Stimulated activated naive CD8-positive, alpha-beta T cell treated with anti-CD3 and anti-CD28 coated beads, Interleukin-15, amount 100 ng/mL, for 72 hours (primary cell): ENCODE results near the gene CTAGE8.
"Not testable (repeated sequence)": the region's sequence is repeated elsewhere in the genome, so short reads cannot be mapped to it uniquely, and the experiment has no call there.

Experiments used
- ATAC-seq: fragments of 150-1000 bp; cut with Tn5 transposase; 2 replicates; pipeline ENCODE4 v1.10.0; 2021; ENCODE audit warnings: mild to moderate bottlenecking, moderate library complexity
- DNase-seq, 2 donors: peaks; one replicate each; pipeline ENCODE4 v3.0.0; 2021 to 2022
- H3K27ac Mint-ChIP-seq, 2 donors: one replicate each; pipeline ENCODE4 v1.8.0; 2022; ENCODE audit warnings: mild to moderate bottlenecking in 2 of 2, mixed read lengths in 2 of 2, moderate library complexity in 2 of 2
- H3K27me3 Mint-ChIP-seq: one replicate; pipeline ENCODE4 v1.8.0; 2022; ENCODE audit warnings: mixed read lengths
- H3K4me1 Mint-ChIP-seq: one replicate; pipeline ENCODE4 v1.8.0; 2022; ENCODE audit warnings: mild to moderate bottlenecking, mixed read lengths
- H3K4me3 Mint-ChIP-seq, 2 donors: one replicate each; pipeline ENCODE4 v1.8.0; 2022; ENCODE audit warnings: mild to moderate bottlenecking in 2 of 2, mixed read lengths in 2 of 2, moderate library complexity in 1 of 2
- H3K9me3 Mint-ChIP-seq, 2 donors: one replicate each; pipeline ENCODE4 v1.8.0; 2022; ENCODE audit warnings: mixed read lengths in 2 of 2

The CTAGE8 gene

DNA sequence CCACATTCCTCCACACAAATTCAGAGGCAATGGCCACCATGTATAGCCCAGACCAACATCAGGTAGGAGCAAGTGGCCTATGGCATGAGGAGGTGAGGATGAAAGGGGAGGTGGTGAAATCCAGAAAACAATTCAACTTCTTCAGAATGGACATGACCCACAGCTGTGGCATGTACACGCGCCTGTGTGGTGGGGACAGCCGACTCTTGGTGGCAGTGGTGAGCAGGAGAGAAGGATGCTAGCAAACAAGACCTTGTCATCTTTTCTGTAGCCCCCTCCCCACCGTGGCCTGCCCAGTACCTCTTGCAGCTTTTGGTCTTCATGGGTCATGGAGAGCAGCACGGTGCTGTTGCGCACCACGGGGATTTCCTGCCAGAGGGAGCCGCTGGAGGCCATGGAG lies 12.9 kb upstream of the CTAGE8 start:
- H3K27me3 Mint-ChIP-seq, H3K4me1 Mint-ChIP-seq, H3K4me3 Mint-ChIP-seq, H3K9me3 Mint-ChIP-seq, ATAC-seq, H3K27ac Mint-ChIP-seq, DNase-seq: not testable (repeated sequence)

DNA sequence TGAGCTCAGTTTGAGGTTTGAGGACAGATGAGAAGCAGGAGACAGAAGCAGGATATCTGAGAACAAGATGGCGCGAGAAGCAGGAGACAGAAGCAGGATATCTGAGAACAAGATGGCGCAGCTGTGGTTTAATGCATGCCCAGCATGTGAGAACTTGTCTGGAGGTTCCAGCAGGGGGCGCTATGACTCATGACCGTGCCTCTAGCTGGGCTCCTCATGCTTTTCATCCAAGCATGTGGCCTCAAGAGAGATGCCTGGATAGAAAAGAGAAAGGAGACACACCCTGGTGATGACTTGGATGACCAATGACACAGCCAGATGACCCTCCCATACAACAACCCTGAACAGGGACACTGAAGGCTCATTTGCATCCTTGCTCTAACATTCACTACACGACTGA lies 10.9 kb upstream of the CTAGE8 start:
- H3K27me3 Mint-ChIP-seq, H3K9me3 Mint-ChIP-seq, H3K4me3 Mint-ChIP-seq, H3K4me1 Mint-ChIP-seq, DNase-seq, ATAC-seq, H3K27ac Mint-ChIP-seq: not testable (repeated sequence)

DNA sequence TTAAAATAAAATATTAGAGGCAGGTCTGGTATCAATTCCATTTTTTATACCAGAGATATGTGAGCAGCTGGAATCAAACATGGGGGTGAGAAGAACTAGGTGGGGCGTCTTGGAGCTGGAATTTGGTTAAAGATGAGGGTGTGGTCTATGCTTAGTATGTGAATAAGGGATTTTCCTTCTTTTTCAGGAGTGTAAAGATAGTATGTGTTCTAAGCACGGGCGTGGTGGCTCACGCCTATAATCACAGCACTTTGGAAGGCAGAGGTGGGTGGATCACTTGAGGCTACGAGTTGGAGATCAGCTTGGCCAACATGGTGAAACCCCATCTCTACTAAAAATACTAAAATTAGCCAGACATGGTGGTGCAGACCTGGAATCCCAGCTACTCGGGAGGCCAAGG lies 6.2 kb upstream of the CTAGE8 start:
- DNase-seq, ATAC-seq: not testable (repeated sequence)

DNA sequence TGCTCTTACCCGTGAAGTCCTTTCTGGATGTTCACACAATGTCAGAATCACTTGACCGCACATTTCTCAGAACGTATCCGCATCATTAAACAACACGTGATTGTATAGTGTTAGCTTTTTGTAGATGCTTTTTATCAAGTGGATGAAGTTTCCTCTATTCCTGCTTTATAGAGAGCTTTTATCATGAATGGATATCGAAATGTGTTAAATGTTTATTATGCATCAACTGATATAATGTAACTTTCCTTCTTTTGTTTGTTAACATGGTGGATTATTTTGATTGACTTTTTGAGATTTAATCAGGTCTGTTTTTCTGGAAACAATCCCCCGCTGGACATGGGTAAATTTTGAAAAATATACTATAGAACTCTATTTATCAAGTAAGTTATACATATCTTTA lies 4.4 kb downstream of the CTAGE8 start, which contains the start of gene OR2A7:
OR2A7 (minus strand) TSS at position 101 of the 400 bp plus-strand sequence. CDS start 5,164 bp downstream, outside the sequence.
- H3K9me3 Mint-ChIP-seq, H3K27ac Mint-ChIP-seq, ATAC-seq, DNase-seq, H3K27me3 Mint-ChIP-seq, H3K4me1 Mint-ChIP-seq, H3K4me3 Mint-ChIP-seq: not testable (repeated sequence)

More for the DNA sequence above, 6.2 kb upstream of the CTAGE8 start:
- not testable (repeated sequence) for H3K4me1 Mint-ChIP-seq, H3K27me3 Mint-ChIP-seq, H3K27ac Mint-ChIP-seq, H3K4me3 Mint-ChIP-seq, H3K9me3 Mint-ChIP-seq

DNA sequence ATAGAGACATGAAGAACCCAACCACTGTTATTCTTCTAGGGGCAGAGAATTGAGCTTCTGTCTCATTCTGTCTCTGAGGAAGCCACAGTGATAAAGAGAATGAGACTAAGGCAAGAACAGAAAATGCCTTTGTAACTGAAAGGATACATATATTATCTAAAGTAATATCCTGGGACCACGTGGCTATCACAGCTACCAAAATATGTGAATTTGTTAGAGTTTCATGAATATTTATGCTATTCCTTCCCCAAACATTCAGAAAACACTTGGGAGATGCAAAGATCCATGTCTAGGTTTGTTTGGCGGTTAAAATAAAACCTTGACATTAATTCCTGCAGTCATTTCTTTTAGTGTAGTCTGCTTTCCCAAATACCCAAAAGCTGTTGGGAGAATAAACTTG lies 7.0 kb downstream of the CTAGE8 start:
- not testable (repeated sequence) for H3K4me3 Mint-ChIP-seq, H3K27me3 Mint-ChIP-seq, DNase-seq, H3K9me3 Mint-ChIP-seq, ATAC-seq, H3K4me1 Mint-ChIP-seq, H3K27ac Mint-ChIP-seq

DNA sequence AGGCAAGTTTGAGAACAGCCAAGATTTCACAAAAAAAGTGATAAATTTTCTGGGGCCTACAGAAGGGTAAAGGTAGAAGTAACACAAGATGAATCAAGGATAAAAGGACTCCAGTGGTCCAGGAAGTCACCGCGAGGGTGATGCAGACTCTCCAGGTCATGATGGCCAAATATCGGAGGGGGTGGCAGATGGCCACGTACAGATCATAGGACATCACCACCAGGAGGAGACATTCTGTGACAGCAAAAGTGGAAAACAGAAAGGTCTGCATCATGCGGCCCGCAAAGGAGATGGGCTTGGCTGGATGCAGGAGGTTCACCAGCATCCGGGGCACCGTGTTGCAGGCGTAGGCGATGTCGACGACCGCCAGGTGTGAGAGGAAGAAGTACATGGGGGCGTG lies 10.0 kb downstream of the CTAGE8 start:
- not testable (repeated sequence) for DNase-seq, ATAC-seq, H3K27ac Mint-ChIP-seq, H3K4me1 Mint-ChIP-seq, H3K9me3 Mint-ChIP-seq, H3K4me3 Mint-ChIP-seq, H3K27me3 Mint-ChIP-seq

DNA sequence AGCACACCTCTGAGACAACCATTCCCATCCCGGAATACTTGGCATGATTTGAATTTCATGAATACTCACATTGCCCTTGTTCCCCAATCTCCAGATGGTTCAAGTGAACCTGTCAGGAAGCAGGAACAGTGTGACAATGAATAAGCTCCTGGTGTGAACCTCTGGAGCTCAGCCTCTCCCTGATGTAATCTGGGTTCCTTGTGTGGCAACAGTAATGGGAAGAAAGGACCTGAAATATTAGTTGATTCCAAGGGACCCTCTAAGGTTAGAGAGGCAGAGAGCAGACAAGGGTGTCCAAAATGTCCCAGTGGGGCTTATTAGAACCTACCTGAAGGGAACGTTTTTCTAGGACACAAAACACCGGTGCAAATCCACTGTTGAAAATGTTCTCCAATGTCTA lies 13.0 kb downstream of the CTAGE8 start:
- no peaks in the 10 kb centered on the region for H3K9me3 Mint-ChIP-seq
- no peak overlapping the region for H3K4me3 Mint-ChIP-seq
- no peaks in the 10 kb centered on the region for H3K4me1 Mint-ChIP-seq
- H3K27me3 Mint-ChIP-seq = no peaks in the 10 kb centered on the region
- ATAC-seq (no peak), DNase-seq (no peak)
- no peak overlapping the region for H3K27ac Mint-ChIP-seq

DNA sequence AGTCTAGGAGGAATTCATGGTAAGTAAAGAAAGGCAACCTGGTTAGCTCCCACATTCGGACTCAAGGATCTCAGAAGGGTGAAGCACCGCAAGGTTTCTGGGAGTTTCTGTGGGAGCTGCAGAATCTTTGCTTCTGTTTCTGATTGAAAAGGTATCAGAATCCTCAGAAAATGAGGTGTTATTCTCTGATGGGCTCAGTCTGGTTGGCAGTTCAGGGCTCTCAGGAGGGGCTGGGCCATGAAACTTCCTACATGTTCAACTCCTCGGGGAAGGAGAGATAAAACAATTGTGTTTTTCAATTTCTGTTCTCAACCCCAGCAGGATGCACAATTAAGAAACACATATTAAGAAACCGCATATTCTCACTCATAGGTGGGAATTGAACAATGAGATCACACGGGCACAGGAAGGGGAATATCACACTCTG lies 13.6 kb downstream of the CTAGE8 start:
- H3K27ac Mint-ChIP-seq = no peak overlapping the region
- H3K4me1 Mint-ChIP-seq = no peaks in the 10 kb centered on the region
- no peak for ATAC-seq
- no peaks in the 10 kb centered on the region for H3K27me3 Mint-ChIP-seq
- no peaks in the 10 kb centered on the region for H3K9me3 Mint-ChIP-seq
- H3K4me3 Mint-ChIP-seq = no peak overlapping the region
- no peak for DNase-seq

DNA sequence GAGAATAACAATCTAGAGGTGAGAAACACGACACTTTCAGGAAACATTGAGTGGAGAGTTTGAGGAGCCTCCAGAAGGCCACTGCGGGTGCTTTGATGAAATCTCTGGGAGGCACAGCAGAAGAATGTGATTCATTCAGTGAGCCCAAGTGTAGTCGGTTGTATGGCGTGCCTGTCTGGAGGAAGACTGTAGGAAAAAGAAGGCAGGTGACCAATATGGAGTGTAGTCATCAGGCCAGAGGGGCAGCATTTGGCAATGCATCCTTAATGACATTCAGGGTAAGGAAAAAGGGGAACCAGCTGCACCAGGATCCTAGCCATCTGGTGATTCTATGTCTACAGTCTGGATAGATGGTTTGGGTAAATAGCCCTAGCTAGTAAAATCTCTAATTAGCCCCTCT lies 16.8 kb downstream of the CTAGE8 start:
- H3K9me3 Mint-ChIP-seq, H3K4me3 Mint-ChIP-seq, ATAC-seq, H3K27me3 Mint-ChIP-seq, H3K4me1 Mint-ChIP-seq, H3K27ac Mint-ChIP-seq, DNase-seq: not testable (repeated sequence)

DNA sequence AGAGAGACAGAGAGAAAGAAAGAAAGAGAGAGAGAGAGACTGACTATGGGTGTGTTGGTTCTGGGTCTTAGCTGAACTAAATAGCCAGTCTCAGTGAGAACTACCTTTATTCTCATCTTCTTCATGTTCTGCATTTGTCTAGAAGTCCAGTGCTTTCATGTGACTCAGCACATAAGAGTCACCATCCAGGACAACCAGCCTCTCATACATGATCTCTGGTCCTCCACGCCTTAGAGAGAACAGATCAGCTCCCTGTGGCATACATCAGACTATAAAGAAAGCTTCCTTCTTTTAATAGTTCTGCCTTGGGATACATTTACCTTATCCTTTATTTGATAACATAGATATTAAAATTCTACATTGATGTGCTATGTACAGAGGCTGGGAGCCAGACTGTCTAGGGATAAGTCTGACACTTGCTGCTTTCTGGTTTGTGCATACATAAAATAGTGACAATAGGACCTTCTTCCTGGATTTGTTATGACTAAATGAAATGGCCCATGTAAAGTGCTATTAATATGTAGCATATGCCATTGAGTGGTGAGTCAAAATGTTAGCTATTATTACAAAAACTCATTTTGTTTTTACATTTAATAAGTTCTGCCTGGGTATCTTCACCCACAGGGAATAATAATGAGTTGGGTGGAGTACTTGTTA lies 21.3 kb downstream of the CTAGE8 start:
- ATAC-seq, H3K27ac Mint-ChIP-seq, H3K4me3 Mint-ChIP-seq, DNase-seq, H3K4me1 Mint-ChIP-seq, H3K27me3 Mint-ChIP-seq, H3K9me3 Mint-ChIP-seq: not testable (repeated sequence)

DNA sequence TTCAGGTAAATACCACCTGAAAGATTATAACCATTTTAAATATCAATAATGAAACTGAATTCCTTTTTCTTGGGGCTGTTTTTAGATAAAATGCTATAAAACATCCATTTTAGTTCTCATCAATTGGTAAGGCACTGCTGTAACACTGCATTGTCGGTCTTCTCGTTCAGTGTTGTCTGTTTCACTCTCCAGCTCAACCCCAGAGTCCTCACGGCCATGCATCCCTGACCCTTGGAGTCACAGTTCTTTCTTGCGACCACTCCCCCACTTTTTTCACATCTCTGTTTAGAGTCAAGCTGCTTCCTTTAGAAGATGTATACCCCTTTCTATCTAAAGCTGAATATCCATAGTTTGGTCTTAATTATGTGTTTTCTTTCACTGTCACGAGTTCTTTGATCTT lies 22.1 kb downstream of the CTAGE8 start:
- ATAC-seq, DNase-seq, H3K9me3 Mint-ChIP-seq, H3K4me3 Mint-ChIP-seq, H3K27me3 Mint-ChIP-seq, H3K4me1 Mint-ChIP-seq, H3K27ac Mint-ChIP-seq: not testable (repeated sequence)

DNA sequence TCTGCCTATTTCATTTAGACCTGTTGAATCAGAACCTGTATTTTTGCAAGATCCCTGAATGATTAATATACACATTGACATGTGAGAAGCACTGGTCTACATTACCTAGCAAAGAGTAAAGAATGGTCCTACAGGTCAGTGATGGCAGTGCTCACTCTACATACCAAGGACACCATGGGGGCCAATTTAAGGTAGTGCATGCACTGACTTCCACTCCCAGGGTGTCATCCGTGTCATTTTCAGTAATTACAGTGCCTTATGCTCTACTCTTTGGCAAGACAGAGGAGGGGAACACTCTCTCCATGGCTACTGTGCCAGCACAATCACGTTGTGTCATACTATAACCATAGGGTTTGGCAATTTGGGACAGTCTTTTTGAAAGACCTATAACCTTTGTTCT lies 23.7 kb downstream of the CTAGE8 start:
- not testable (repeated sequence) for H3K27me3 Mint-ChIP-seq, H3K9me3 Mint-ChIP-seq, H3K4me3 Mint-ChIP-seq, H3K4me1 Mint-ChIP-seq, DNase-seq, ATAC-seq, H3K27ac Mint-ChIP-seq

DNA sequence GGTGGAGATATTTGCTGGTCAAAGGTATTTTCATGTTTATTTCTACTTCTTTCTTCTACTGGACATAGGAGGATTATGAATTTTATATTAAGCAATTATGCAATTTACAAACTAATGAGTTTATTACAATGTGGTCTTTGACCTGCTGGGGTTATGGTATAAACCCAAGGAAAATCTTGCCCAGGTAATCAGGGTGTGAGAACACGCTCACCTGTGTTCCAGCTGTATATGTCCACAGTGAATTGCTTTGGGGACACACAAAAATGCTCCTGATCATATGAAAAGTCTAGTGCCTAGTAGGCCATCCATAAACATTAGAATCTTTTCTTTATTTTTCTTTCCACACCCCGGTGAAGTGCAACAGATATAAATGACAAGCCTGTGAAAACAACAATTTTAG lies 29.7 kb downstream of the CTAGE8 start, which contains the start of gene OR2A42:
OR2A42 (minus strand) TSS at position 241 of the 400 bp plus-strand sequence. CDS start 6,762 bp downstream, outside the sequence.
- H3K4me3 Mint-ChIP-seq, ATAC-seq, DNase-seq, H3K4me1 Mint-ChIP-seq, H3K27me3 Mint-ChIP-seq, H3K9me3 Mint-ChIP-seq, H3K27ac Mint-ChIP-seq: not testable (repeated sequence)

DNA sequence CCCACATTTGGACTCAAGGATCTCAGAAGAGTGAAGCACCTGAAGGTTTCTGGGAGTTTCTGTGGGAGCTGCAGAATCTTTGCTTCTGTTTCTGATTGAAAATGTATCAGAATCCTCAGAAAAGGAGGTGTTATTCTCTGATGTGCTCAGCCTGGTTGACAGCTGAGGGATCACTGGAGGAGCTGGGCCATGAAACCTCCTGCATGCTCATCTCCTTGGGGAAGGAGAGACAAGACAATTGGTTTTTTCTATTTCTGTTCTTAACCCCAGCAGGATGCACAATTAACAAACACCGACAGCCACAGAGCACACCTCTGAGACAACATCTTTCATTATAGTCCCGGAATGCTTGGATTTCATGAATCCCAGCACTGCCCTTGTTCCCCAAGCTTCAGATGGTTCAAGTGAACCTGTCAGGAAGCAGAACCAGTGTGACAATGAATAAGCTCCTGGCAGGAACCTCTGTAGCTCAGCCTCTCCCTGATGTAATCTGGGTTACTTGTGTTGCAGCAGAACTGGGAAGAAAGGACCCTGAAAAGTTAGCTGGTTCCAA lies 30.5 kb downstream of the CTAGE8 start:
- not testable (repeated sequence) for H3K4me3 Mint-ChIP-seq, H3K4me1 Mint-ChIP-seq, H3K27ac Mint-ChIP-seq, ATAC-seq, DNase-seq, H3K9me3 Mint-ChIP-seq, H3K27me3 Mint-ChIP-seq

DNA sequence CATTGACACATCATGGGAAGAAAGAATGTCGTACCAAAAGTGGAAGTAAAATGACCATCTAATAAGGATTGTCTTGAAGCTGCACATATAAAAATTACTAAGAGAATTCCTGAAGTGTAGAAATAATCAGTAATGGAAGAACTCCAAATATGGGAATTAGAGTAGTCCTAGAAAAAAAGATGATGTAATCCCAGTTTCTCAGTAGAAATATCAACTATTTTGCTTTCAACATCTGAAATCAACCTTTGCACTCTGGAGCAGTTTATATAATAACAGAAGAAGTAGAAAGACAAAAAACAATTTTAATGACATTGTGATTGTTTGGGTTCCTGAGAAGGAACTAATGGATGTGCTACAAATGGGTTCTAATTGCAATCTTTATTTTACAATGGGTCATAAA lies 36.0 kb downstream of the CTAGE8 start:
- ATAC-seq, H3K9me3 Mint-ChIP-seq, H3K4me3 Mint-ChIP-seq, H3K27ac Mint-ChIP-seq, H3K4me1 Mint-ChIP-seq, DNase-seq, H3K27me3 Mint-ChIP-seq: not testable (repeated sequence)

DNA sequence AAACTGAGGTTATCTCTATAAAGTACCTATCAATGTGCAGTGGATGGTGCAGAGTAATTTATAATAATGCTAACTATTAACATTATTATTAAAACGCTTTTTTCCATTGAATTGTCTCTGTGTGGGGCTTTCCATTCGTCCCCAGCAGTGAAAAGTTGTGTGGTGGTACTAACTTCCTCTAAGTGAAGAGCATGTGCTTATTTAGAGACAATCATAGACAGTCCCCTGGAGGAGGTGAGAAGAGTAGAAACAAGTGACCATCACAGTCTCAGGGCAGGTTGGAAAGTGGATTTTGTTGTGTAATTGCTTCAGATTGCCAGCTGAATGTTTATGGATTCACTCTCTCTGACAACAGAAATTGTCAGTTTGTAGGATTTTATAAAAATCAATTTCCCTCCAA lies 38.1 kb downstream of the CTAGE8 start:
- H3K27ac Mint-ChIP-seq, H3K9me3 Mint-ChIP-seq, ATAC-seq: not testable (repeated sequence)

DNA sequence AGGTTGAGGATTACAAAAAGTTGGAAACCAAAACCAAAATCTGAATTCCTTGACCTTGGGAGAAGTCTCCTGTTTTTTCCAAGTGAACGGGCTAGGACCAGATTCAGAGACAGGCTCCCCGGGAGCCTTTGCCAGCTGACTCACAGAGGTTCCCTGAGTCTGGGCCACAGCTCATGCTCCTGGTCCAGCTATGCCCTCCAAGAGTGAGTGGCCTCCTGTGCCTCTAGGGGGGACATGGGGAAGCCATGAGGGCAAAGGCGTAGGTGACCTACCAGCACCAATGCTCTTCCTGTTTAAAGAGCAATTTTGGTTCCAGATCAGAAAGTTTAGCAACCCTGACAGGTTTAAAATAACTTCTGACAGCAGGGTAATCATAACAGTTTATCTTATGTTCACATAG lies 40.3 kb downstream of the CTAGE8 start:
- H3K4me3 Mint-ChIP-seq, H3K27ac Mint-ChIP-seq, H3K27me3 Mint-ChIP-seq, H3K4me1 Mint-ChIP-seq, H3K9me3 Mint-ChIP-seq, DNase-seq, ATAC-seq: not testable (repeated sequence)

More for the DNA sequence above, 38.1 kb downstream of the CTAGE8 start:
- DNase-seq, H3K4me3 Mint-ChIP-seq, H3K27me3 Mint-ChIP-seq, H3K4me1 Mint-ChIP-seq: not testable (repeated sequence)
